ENCODE data around the gene SMAD2.

Gene SMAD2

GRCh38 chr18:47802802-47803201 lies 127.7 kb downstream of the SMAD2 start:
- no peak for TF ChIP-seq EZH2 (IDR thresholded peaks at IDR 0.05; ENCODE audit: borderline replicate concordance, low read depth, low read length, severe bottlenecking)
- TF ChIP-seq CTCF (IDR thresholded peaks at IDR 0.05; ENCODE audit: borderline replicate concordance, extremely low read depth, low read length, poor library complexity, severe bottlenecking) = no peak
- no peak for ATAC-seq (ENCODE audit: insufficient read depth, low read depth)
- H2AFZ ChIP-seq (ENCODE audit: low read depth, low read length) = no peak overlapping the region

DNA sequence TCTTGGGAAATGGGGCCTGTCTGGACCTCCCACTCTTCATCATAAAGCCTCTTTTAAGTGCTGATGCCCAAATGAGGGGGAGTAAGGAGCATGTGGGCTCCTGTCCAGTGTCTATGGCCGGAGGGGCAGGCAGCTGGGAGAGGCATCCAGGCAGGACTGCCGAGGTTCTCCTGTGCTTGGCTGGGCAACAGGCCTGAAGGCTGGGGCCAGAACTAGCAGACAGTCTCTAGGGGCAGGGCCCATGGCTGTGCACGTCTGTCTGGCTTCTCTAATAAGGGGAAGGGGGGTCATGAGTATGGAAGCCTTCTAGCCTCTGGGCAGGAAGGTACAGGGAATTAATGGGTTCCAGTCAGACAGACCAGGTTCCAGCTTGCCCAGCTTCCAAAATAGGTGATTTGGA lies 128.6 kb downstream of the SMAD2 start:
- Histone ChIP-seq H3K4me2 (ENCODE audit: insufficient read depth, low read length) (no peak overlapping the region), H4K20me1 (ENCODE audit: insufficient read depth, low read length) (no peaks in the 10 kb centered on the region), H3K36me3 (ENCODE audit: insufficient read depth, low read length) (no peaks in the 10 kb centered on the region), H3K27ac (ENCODE audit: low read length) (no peak overlapping the region), H3K9ac (ENCODE audit: low read depth, low read length) (no peak overlapping the region), H2AFZ (ENCODE audit: low read depth, low read length) (no peak overlapping the region), H3K4me3 (ENCODE audit: low read depth in 1 of 2, low read length in 2 of 2) (no peak overlapping the region), H3K9me3 (ENCODE audit: insufficient read depth, low read length, severe bottlenecking) (no peaks in the 10 kb centered on the region), H3K79me2 (ENCODE audit: insufficient read depth, low read length) (no peaks in the 10 kb centered on the region), H3K27me3 (ENCODE audit: insufficient read depth, low read length, poor library complexity) (peaks cover 3% of the 10 kb centered on the region), H3K4me1 (ENCODE audit: insufficient read depth, low read length) (no peaks in the 10 kb centered on the region)
- no peak for DNase-seq
- no peak for TF ChIP-seq CTCF (IDR thresholded peaks at IDR 0.05; ENCODE audit: borderline replicate concordance, extremely low read depth, low read length, poor library complexity, severe bottlenecking)
- no peak for TF ChIP-seq EZH2 (IDR thresholded peaks at IDR 0.05; ENCODE audit: borderline replicate concordance, low read depth, low read length, severe bottlenecking)
- no peak for ATAC-seq (ENCODE audit: insufficient read depth, low read depth)

More at GRCh38 chr18:47802802-47803201, 127.7 kb downstream of the SMAD2 start:
- H3K9ac ChIP-seq (ENCODE audit: low read depth, low read length) = no peak overlapping the region
- H3K4me3 ChIP-seq (ENCODE audit: low read depth in 1 of 2, low read length in 2 of 2) = no peak overlapping the region
- H3K36me3 ChIP-seq (ENCODE audit: insufficient read depth, low read length) = no peaks in the 10 kb centered on the region
- H3K27ac ChIP-seq (ENCODE audit: low read length) = no peak overlapping the region
- no peaks in the 10 kb centered on the region for H3K79me2 ChIP-seq (ENCODE audit: insufficient read depth, low read length)
- no peak for DNase-seq
- H4K20me1 ChIP-seq (ENCODE audit: insufficient read depth, low read length) = no peaks in the 10 kb centered on the region
- H3K4me2 ChIP-seq (ENCODE audit: insufficient read depth, low read length) = no peak overlapping the region
- H3K27me3 ChIP-seq (ENCODE audit: insufficient read depth, low read length, poor library complexity) = peaks cover 3% of the 10 kb centered on the region
- H3K9me3 ChIP-seq (ENCODE audit: insufficient read depth, low read length, severe bottlenecking) = no peaks in the 10 kb centered on the region
- no peaks in the 10 kb centered on the region for H3K4me1 ChIP-seq (ENCODE audit: insufficient read depth, low read length)

DNA sequence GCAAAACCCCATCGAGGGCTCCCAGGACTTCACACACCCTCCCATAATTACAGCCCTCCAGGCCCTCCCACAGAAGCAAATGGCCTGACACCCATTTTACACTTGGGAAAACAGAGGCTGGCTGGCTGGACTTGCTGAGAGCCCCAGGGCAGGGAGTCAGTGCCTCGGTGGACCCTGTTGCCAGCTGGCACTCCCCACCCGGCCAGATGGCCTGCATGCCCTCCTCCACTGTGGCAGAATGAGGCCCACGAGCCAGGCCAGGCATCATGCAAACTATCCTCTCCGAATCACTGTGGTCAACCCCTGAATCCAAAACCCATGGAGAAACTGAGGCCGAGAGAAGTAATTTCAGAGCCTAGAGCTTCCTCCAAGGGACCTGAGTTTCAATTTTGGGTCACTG lies 129.7 kb downstream of the SMAD2 start:
- ATAC-seq (ENCODE audit: insufficient read depth, low read depth) (no peak), DNase-seq (no peak)
- Histone ChIP-seq H4K20me1 (ENCODE audit: insufficient read depth, low read length) (no peaks in the 10 kb centered on the region), H3K4me1 (ENCODE audit: insufficient read depth, low read length) (no peaks in the 10 kb centered on the region), H3K9me3 (ENCODE audit: insufficient read depth, low read length, severe bottlenecking) (no peaks in the 10 kb centered on the region), H3K27me3 (ENCODE audit: insufficient read depth, low read length, poor library complexity) (peaks cover 3% of the 10 kb centered on the region), H2AFZ (ENCODE audit: low read depth, low read length) (no peak overlapping the region), H3K79me2 (ENCODE audit: insufficient read depth, low read length) (no peaks in the 10 kb centered on the region), H3K27ac (ENCODE audit: low read length) (no peak overlapping the region), H3K9ac (ENCODE audit: low read depth, low read length) (no peak overlapping the region), H3K4me2 (ENCODE audit: insufficient read depth, low read length) (no peak overlapping the region), H3K36me3 (ENCODE audit: insufficient read depth, low read length) (no peaks in the 10 kb centered on the region), H3K4me3 (ENCODE audit: low read depth in 1 of 2, low read length in 2 of 2) (no peak overlapping the region)
- no peak for TF ChIP-seq CTCF (IDR thresholded peaks at IDR 0.05; ENCODE audit: borderline replicate concordance, extremely low read depth, low read length, poor library complexity, severe bottlenecking)
- no peak for TF ChIP-seq EZH2 (IDR thresholded peaks at IDR 0.05; ENCODE audit: borderline replicate concordance, low read depth, low read length, severe bottlenecking)

GRCh38 chr18:47800248-47800647 lies 130.2 kb downstream of the SMAD2 start:
- Histone ChIP-seq H3K27ac (ENCODE audit: low read length) (no peak overlapping the region), H3K4me3 (ENCODE audit: low read depth in 1 of 2, low read length in 2 of 2) (no peak overlapping the region), H3K27me3 (ENCODE audit: insufficient read depth, low read length, poor library complexity) (peaks cover 3% of the 10 kb centered on the region), H2AFZ (ENCODE audit: low read depth, low read length) (no peak overlapping the region), H3K36me3 (ENCODE audit: insufficient read depth, low read length) (no peaks in the 10 kb centered on the region), H3K9me3 (ENCODE audit: insufficient read depth, low read length, severe bottlenecking) (no peaks in the 10 kb centered on the region), H3K4me2 (ENCODE audit: insufficient read depth, low read length) (no peak overlapping the region), H3K79me2 (ENCODE audit: insufficient read depth, low read length) (no peaks in the 10 kb centered on the region), H3K9ac (ENCODE audit: low read depth, low read length) (no peak overlapping the region), H3K4me1 (ENCODE audit: insufficient read depth, low read length) (no peaks in the 10 kb centered on the region), H4K20me1 (ENCODE audit: insufficient read depth, low read length) (no peaks in the 10 kb centered on the region)
- TF ChIP-seq EZH2 (IDR thresholded peaks at IDR 0.05; ENCODE audit: borderline replicate concordance, low read depth, low read length, severe bottlenecking) = no peak
- no peak for TF ChIP-seq CTCF (IDR thresholded peaks at IDR 0.05; ENCODE audit: borderline replicate concordance, extremely low read depth, low read length, poor library complexity, severe bottlenecking)
- no peak for ATAC-seq (ENCODE audit: insufficient read depth, low read depth)
- no peak for DNase-seq
